Hepatocyte (in vitro differentiated cells): Measurements from ENCODE around the gene BLOC1S4.

Experiments used
- EZH2 ChIP-seq: fragments of 200-600 bp; sonication (generic); IDR thresholded peaks from 2 replicates; pipeline ENCODE4 v1.6.1; 2016; ENCODE audit warnings: antibody characterized with exemption, mild to moderate bottlenecking, borderline replicate concordance
- TF ChIP-seq, protein P1 (sequence below): fragments of 200-600 bp; sonication (generic); IDR thresholded peaks from 2 replicates; pipeline ENCODE4 v1.5.1; 2016; ENCODE audit warnings: antibody characterized with exemption, mild to moderate bottlenecking; ENCODE audit not compliant: poor library complexity

GRCh38 chr4:6739920-6740319 lies 23.9 kb downstream of the BLOC1S4 start:
- TF ChIP-seq EZH2 = no peak
- TF ChIP-seq, protein P1, sequence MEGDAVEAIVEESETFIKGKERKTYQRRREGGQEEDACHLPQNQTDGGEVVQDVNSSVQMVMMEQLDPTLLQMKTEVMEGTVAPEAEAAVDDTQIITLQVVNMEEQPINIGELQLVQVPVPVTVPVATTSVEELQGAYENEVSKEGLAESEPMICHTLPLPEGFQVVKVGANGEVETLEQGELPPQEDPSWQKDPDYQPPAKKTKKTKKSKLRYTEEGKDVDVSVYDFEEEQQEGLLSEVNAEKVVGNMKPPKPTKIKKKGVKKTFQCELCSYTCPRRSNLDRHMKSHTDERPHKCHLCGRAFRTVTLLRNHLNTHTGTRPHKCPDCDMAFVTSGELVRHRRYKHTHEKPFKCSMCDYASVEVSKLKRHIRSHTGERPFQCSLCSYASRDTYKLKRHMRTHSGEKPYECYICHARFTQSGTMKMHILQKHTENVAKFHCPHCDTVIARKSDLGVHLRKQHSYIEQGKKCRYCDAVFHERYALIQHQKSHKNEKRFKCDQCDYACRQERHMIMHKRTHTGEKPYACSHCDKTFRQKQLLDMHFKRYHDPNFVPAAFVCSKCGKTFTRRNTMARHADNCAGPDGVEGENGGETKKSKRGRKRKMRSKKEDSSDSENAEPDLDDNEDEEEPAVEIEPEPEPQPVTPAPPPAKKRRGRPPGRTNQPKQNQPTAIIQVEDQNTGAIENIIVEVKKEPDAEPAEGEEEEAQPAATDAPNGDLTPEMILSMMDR = no peak
